K562 (cell line): ENCODE results near the gene SAP30BP. TPM values are rescaled to one million over a fixed set of nuclear protein-coding genes. Genes with fewer than 3 reads are reported as not detected.
A peak's percentile ranks its signal among the peaks of the same experiment; 100 is the strongest.

Experiments used
- ARID3A ChIP-seq: IDR thresholded peaks from 2 replicates; pipeline ENCODE4 v1.6.1; 2012; ENCODE audit warnings: low read depth, low read length, improper control_type of control experiment, borderline replicate concordance
- ASH1L ChIP-seq: fragments of 450-650 bp; IDR thresholded peaks from 2 replicates; pipeline ENCODE4 v1.6.1; 2018; ENCODE audit warnings: borderline replicate concordance, mild to moderate bottlenecking, low read depth; ENCODE audit not compliant: partially characterized antibody
- ATF3 ChIP-seq, 2 experiments: fragments of 450-650 bp in 1 of 2; sonication (generic) in 1 of 2; formaldehyde crosslinking in 1 of 2; IDR thresholded peaks in 1 of 2; conservative IDR thresholded peaks in 1 of 2; 2 replicates each; pipeline versions ENCODE4 v1.6.1 to v1.8.1; 2016 to 2023; ENCODE audit warnings: mild to moderate bottlenecking in 2 of 2, moderate library complexity in 2 of 2, inconsistent platforms in 1 of 2, missing genetic modification reagents in 1 of 2
- CHD1 ChIP-seq: fragments of 200-600 bp; sonication (generic); IDR thresholded peaks from one replicate; pipeline ENCODE4 v1.6.1; 2012; ENCODE audit warnings: mild to moderate bottlenecking, moderate library complexity, low read length, inconsistent platforms
- CREBBP ChIP-seq: IDR thresholded peaks from one replicate; pipeline ENCODE4 v1.6.1; 2012; ENCODE audit warnings: low read depth, mild to moderate bottlenecking, control low read depth, inconsistent platforms, low read length
- DACH1 ChIP-seq: fragments of 450-650 bp; IDR thresholded peaks from 2 replicates; pipeline ENCODE4 v1.6.1; 2018; ENCODE audit not compliant: partially characterized antibody
- DIDO1 ChIP-seq: fragments of 450-650 bp; IDR thresholded peaks from 2 replicates; pipeline ENCODE4 v1.6.1; 2016; ENCODE audit warnings: low read depth, missing biosample characterization, missing genetic modification characterization
- FOXJ3 ChIP-seq: sonication (generic); formaldehyde crosslinking; IDR thresholded peaks from 2 replicates; pipeline ENCODE4 v1.4.0; 2020; ENCODE audit warnings: mild to moderate bottlenecking, missing genetic modification reagents
- FOXO4 ChIP-seq: fragments of 450-650 bp; formaldehyde crosslinking; IDR thresholded peaks from 2 replicates; pipeline ENCODE4 v1.4.0; 2020; ENCODE audit warnings: mild to moderate bottlenecking, moderate library complexity
- KLF16 ChIP-seq: IDR thresholded peaks from 2 replicates; pipeline ENCODE4 v1.6.1; 2016; ENCODE audit warnings: antibody characterized with exemption
- MCM3 ChIP-seq: fragments of 450-650 bp; IDR thresholded peaks from 2 replicates; pipeline ENCODE4 v1.6.1; 2016
- MEF2A ChIP-seq: IDR thresholded peaks from 2 replicates; pipeline ENCODE4 v1.6.1; 2011; ENCODE audit warnings: low read depth, mild to moderate bottlenecking, low read length, moderate library complexity; ENCODE audit not compliant: control insufficient read depth
- MEF2D ChIP-seq: conservative IDR thresholded peaks from 2 replicates; pipeline ENCODE4 v1.6.1; 2016; ENCODE audit warnings: low read depth, missing genetic modification characterization, missing compliant biosample characterization
- NCOR1 ChIP-seq: fragments of 450-650 bp; IDR thresholded peaks from 2 replicates; pipeline ENCODE4 v1.6.1; 2016; ENCODE audit warnings: mild to moderate bottlenecking, moderate library complexity
- NFE2L1 ChIP-seq: fragments of 450-650 bp; IDR thresholded peaks from 2 replicates; pipeline ENCODE4 v1.6.1; 2016; ENCODE audit warnings: missing genetic modification characterization, low read depth, mild to moderate bottlenecking, missing compliant biosample characterization, moderate library complexity, borderline replicate concordance
- POLR2H ChIP-seq: IDR thresholded peaks from 2 replicates; pipeline ENCODE4 v1.6.1; 2016; ENCODE audit warnings: missing genetic modification characterization, low read depth, mild to moderate bottlenecking, control low read depth, missing compliant biosample characterization, moderate library complexity
- RBM15 ChIP-seq: fragments of 200-400 bp; formaldehyde crosslinking; IDR thresholded peaks from 2 replicates; pipeline ENCODE4 v1.6.1; 2018; ENCODE audit warnings: mild to moderate bottlenecking, low read length, moderate library complexity; ENCODE audit not compliant: insufficient read depth
- TBP ChIP-seq: optimal IDR thresholded peaks from 2 replicates; pipeline ENCODE3; 2011; ENCODE audit warnings: low read depth, low read length, improper control_type of control experiment
- TOE1 ChIP-seq, 2 experiments: fragments of 450-650 bp in 1 of 2; sonication (generic) in 1 of 2; formaldehyde crosslinking in 1 of 2; IDR thresholded peaks; 2 replicates each; pipeline versions ENCODE4 v1.7.1 to v1.8.0; 2016 to 2022; ENCODE audit warnings: borderline replicate concordance in 2 of 2, mild to moderate bottlenecking in 2 of 2, antibody characterized with exemption in 1 of 2, inconsistent platforms in 1 of 2, low read depth in 1 of 2, missing genetic modification reagents in 1 of 2, moderate library complexity in 1 of 2
- USF2 ChIP-seq: sonication (generic); formaldehyde crosslinking; IDR thresholded peaks from 2 replicates; pipeline ENCODE4 v1.5.0; 2020; ENCODE audit warnings: missing genetic modification reagents
- ZBED1 ChIP-seq: IDR thresholded peaks from 2 replicates; pipeline ENCODE4 v1.6.1; 2014
- ZBTB7A ChIP-seq: IDR thresholded peaks from 2 replicates; pipeline ENCODE4 v1.6.1; 2011; ENCODE audit warnings: low read depth, mild to moderate bottlenecking, low read length, moderate library complexity, borderline replicate concordance; ENCODE audit not compliant: control insufficient read depth
- polyA plus RNA-seq, 8 experiments: library from polyadenylated mRNA; depleted of rRNA in 4 of 8; stranded (reverse) in 5 of 8; unstranded in 3 of 8; fragments of >200 nt; fragmentation: Nextera tagmentation in 2 of 8; fragmentation: Illumina TruSeq in 1 of 8; extraction: Ambion mirVana in 2 of 8; extraction: Trizol in 1 of 8; gene quantifications; 2 replicates each; pipeline versions ENCODE4 v1.2.1 to v1.2.3, GENCODE V29; 2011 to 2014; ENCODE audit warnings: inconsistent platforms in 1 of 8, missing spikeins in 1 of 8
- total RNA-seq, 7 experiments: library from RNA; depleted of rRNA in 6 of 7; stranded (reverse); fragments of >200 nt in 6 of 7; fragmentation: Illumina TruSeq in 2 of 7; extraction: Trizol in 2 of 7; gene quantifications; 2 replicates each; pipeline versions ENCODE4 v1.2.1 to v1.2.3, GENCODE V29; 2011 to 2021; ENCODE audit warnings: low replicate concordance in 1 of 7

The SAP30BP gene
- total and polyA plus RNA-seq, 9 of the 15 experiments (the other 6 are each of a cell fraction or from before 2014, with no cell fraction given): 45.3 to 154 (median 71.7) TPM

GRCh38 chr17:75666959-75667790 lies at the start of gene SAP30BP, which contains the start of gene RECQL5 (continued):
- no peak for TF ChIP-seq KLF16
- TF ChIP-seq DIDO1 (tag): peak; percentile 83
- TF ChIP-seq FOXO4 (CRISPR knock-in tag): no peak
- TF ChIP-seq MCM3: no peak
- TF ChIP-seq RBM15: no peak
- peak; percentile 80 for TF ChIP-seq TBP
- TF ChIP-seq FOXJ3 (CRISPR knock-in tag): no peak
- TF ChIP-seq CHD1: no peak
- TF ChIP-seq NFE2L1 (tag): no peak
- TF ChIP-seq ARID3A: no peak
- TF ChIP-seq NCOR1: no peak
- TF ChIP-seq ATF3 (IDR thresholded peaks at IDR 0.05): peak; percentile 85
- peak; percentile 62; the same call in 1 of the 2 replicates for TF ChIP-seq ATF3 (CRISPR knock-in tag; conservative IDR thresholded peaks at IDR 0.05)
- TF ChIP-seq MEF2A: no peak
- peak; percentile 49; the same call in 1 of the 2 replicates for TF ChIP-seq ZBED1
- TF ChIP-seq MEF2D: no peak
- TF ChIP-seq USF2 (CRISPR knock-in tag): no peak
- peak; percentile 75 for TF ChIP-seq POLR2H (tag)
- peak; percentile 61 for TF ChIP-seq ASH1L
- no peak for TF ChIP-seq TOE1 (IDR thresholded peaks at IDR 0.05; ENCODE audit: borderline replicate concordance)
- no peak for TF ChIP-seq TOE1 (CRISPR knock-in tag; IDR thresholded peaks at IDR 0.05; ENCODE audit: borderline replicate concordance, low read depth)
- peak; percentile 65 for TF ChIP-seq ZBTB7A
- TF ChIP-seq CREBBP: no peak
- TF ChIP-seq DACH1: no peak
